ENCODE measurements around the gene RMRP. TPM values are rescaled to one million over a fixed set of nuclear protein-coding genes. Genes with fewer than 3 reads are reported as not detected.
A peak's percentile ranks its signal among the peaks of the same experiment; 100 is the strongest.

RMRP gene
- total RNA-seq, 1 experiment from 2014 or later, result 36,790 TPM

DNA sequence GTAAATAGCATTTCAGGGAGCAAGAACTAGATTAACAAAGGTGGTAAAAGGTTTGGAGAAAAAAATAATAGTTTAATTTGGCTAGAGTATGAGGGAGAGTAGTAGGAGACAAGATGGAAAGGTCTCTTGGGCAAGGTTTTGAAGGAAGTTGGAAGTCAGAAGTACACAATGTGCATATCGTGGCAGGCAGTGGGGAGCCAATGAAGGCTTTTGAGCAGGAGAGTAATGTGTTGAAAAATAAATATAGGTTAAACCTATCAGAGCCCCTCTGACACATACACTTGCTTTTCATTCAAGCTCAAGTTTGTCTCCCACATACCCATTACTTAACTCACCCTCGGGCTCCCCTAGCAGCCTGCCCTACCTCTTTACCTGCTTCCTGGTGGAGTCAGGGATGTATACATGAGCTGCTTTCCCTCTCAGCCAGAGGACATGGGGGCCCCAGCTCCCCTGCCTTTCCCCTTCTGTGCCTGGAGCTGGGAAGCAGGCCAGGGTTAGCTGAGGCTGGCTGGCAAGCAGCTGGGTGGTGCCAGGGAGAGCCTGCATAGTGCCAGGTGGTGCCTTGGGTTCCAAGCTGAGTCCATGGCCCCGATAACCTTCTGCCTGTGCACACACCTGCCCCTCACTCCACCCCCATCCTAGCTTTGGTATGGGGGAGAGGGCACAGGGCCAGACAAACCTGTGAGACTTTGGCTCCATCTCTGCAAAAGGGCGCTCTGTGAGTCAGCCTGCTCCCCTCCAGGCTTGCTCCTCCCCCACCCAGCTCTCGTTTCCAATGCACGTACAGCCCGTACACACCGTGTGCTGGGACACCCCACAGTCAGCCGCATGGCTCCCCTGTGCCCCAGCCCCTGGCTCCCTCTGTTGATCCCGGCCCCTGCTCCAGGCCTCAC lies 15.6 kb upstream of the RMRP start, which contains the start of gene CA9:
CA9 (plus strand) TSS at position 797 of the 893 bp plus-strand sequence; CDS start at position 829, 32 bp downstream.
- Histone ChIP-seq H3K79me2 (ENCODE audit: low read length) (no peaks in the 10 kb centered on the region), H3K27me3 (ENCODE audit: low read length) (no peaks in the 10 kb centered on the region), H3K9ac (ENCODE audit: low read length) (no peak within 1 kb of the TSS), H2AFZ (ENCODE audit: low read length) (no peak within 1 kb of the TSS), H3F3A (ENCODE audit: low read length, unreplicated experiment) (no peaks in the 10 kb centered on the region), H3K9me3 (ENCODE audit: low read length) (no peaks in the 10 kb centered on the region), H3K27ac (ENCODE audit: low read length) (no peak within 1 kb of the TSS), H3K4me1 (ENCODE audit: insufficient read depth, low read length) (peaks cover 19% of the 10 kb centered on the region), H3K36me3 (ENCODE audit: low read depth, low read length) (no peaks in the 10 kb centered on the region), H3K4me2 (ENCODE audit: low read length) (no peak within 1 kb of the TSS), H3K9me2 (replicated peaks; ENCODE audit: low read length) (no peaks in the 10 kb centered on the region), H3K4me3 (ENCODE audit: low read length) (no peak within 1 kb of the TSS), H4K20me1 (ENCODE audit: low read length) (no peaks in the 10 kb centered on the region)
- intact Hi-C loops (cut with micrococcal nuclease), result no loop called here
- no peak for TF ChIP-seq EZH2phosphoT487 (IDR thresholded peaks at IDR 0.05; ENCODE audit: borderline replicate concordance, low read length)
- TF ChIP-seq, protein P1, sequence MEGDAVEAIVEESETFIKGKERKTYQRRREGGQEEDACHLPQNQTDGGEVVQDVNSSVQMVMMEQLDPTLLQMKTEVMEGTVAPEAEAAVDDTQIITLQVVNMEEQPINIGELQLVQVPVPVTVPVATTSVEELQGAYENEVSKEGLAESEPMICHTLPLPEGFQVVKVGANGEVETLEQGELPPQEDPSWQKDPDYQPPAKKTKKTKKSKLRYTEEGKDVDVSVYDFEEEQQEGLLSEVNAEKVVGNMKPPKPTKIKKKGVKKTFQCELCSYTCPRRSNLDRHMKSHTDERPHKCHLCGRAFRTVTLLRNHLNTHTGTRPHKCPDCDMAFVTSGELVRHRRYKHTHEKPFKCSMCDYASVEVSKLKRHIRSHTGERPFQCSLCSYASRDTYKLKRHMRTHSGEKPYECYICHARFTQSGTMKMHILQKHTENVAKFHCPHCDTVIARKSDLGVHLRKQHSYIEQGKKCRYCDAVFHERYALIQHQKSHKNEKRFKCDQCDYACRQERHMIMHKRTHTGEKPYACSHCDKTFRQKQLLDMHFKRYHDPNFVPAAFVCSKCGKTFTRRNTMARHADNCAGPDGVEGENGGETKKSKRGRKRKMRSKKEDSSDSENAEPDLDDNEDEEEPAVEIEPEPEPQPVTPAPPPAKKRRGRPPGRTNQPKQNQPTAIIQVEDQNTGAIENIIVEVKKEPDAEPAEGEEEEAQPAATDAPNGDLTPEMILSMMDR (conservative IDR thresholded peaks at IDR 0.05; ENCODE audit: low read depth, low read length), result no peak
- no peak for TF ChIP-seq EZH2 (IDR thresholded peaks at IDR 0.05; ENCODE audit: low read length, unreplicated experiment)
- DNase-seq (no peak), ATAC-seq (no peak)
- CTCF ChIA-PET, result no interaction called here
- POLR2A ChIA-PET (ENCODE audit: unreplicated experiment), result no interaction called here
- BruUV-seq (replicated peaks), result no TSS peak

DNA sequence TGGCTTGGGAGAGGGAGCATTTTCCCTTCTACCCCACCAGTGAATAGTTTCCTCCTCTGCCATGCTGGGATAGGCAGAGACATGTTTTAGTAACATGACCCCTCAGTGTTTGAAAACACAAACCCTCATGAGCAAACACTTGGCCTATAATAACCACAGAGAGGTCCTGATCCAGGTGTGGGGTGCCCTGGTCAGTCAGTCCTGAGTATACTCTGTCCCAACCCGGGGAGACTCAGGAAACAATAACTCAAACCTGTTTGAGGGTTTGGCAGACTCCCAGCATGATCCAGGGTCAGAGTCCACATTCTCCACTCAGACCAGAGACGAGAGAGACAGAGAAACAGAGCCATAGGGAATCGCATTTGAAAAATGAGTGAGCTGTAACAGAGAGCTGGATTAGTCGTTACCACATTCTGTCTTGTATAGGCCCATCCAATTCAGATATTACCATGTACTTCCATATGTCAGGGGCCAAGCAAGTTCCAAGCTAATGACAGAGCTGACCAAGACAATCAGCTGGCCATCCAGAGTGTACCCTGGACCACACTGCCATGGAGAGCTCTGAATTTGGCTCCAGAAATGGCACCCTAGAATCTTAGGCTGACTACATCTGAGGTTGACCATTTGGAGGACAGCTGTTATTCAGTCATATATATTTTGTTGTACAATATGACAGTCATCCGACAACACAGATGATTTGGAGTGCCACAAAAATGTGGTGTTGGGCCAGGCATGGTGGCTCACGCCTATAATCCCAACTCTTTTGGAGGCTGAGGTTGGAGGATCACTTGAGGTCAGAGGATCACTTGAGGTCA lies 11.7 kb upstream of the RMRP start:
- Histone ChIP-seq H2AFZ (ENCODE audit: low read length) (0 out of 2 replicates have a peak overlapping the region, but pooled peaks have one; percentile 34), H3K79me2 (ENCODE audit: low read length) (peaks cover 4% of the 10 kb centered on the region), H3K27me3 (ENCODE audit: low read length) (no peaks in the 10 kb centered on the region), H3F3A (ENCODE audit: low read length, unreplicated experiment) (no peaks in the 10 kb centered on the region), H3K9ac (ENCODE audit: low read length) (no peak overlapping the region), H3K36me3 (ENCODE audit: low read depth, low read length) (no peaks in the 10 kb centered on the region), H3K27ac (ENCODE audit: low read length) (peak overlapping the region; percentile 23), H3K9me2 (replicated peaks; ENCODE audit: low read length) (no peaks in the 10 kb centered on the region), H3K9me3 (ENCODE audit: low read length) (no peaks in the 10 kb centered on the region), H3K4me2 (ENCODE audit: low read length) (peak overlapping the region; percentile 26; the same call in 1 of the 2 replicates), H3K4me1 (ENCODE audit: insufficient read depth, low read length) (peaks cover 28% of the 10 kb centered on the region), H3K4me3 (ENCODE audit: low read length) (no peak overlapping the region), H4K20me1 (ENCODE audit: low read length) (no peaks in the 10 kb centered on the region)
- BruUV-seq (replicated peaks), result no TSS peak
- ATAC-seq (peak; percentile 21; the same call in 1 of the 2 replicates), DNase-seq (peak; percentile 66)
- POLR2A ChIA-PET (ENCODE audit: unreplicated experiment), result no interaction called here
- CTCF ChIA-PET, result no interaction called here
- intact Hi-C loops (cut with micrococcal nuclease), result no loop called here
- TF ChIP-seq EZH2 (IDR thresholded peaks at IDR 0.05; ENCODE audit: low read length, unreplicated experiment), result no peak
- TF ChIP-seq, protein P1 (conservative IDR thresholded peaks at IDR 0.05; ENCODE audit: low read depth, low read length), result no peak
- no peak for TF ChIP-seq EZH2phosphoT487 (IDR thresholded peaks at IDR 0.05; ENCODE audit: borderline replicate concordance, low read length)
